HG02885 (cell line): ENCODE measurements around the gene STC2.

Experiments used
- ATAC-seq: cut with Tn5 transposase; IDR thresholded peaks from one replicate; pipeline ENCODE4 v1.9.1; 2021; ENCODE audit warnings: mild to moderate bottlenecking; ENCODE audit not compliant: unreplicated experiment, poor library complexity

STC2 gene

DNA sequence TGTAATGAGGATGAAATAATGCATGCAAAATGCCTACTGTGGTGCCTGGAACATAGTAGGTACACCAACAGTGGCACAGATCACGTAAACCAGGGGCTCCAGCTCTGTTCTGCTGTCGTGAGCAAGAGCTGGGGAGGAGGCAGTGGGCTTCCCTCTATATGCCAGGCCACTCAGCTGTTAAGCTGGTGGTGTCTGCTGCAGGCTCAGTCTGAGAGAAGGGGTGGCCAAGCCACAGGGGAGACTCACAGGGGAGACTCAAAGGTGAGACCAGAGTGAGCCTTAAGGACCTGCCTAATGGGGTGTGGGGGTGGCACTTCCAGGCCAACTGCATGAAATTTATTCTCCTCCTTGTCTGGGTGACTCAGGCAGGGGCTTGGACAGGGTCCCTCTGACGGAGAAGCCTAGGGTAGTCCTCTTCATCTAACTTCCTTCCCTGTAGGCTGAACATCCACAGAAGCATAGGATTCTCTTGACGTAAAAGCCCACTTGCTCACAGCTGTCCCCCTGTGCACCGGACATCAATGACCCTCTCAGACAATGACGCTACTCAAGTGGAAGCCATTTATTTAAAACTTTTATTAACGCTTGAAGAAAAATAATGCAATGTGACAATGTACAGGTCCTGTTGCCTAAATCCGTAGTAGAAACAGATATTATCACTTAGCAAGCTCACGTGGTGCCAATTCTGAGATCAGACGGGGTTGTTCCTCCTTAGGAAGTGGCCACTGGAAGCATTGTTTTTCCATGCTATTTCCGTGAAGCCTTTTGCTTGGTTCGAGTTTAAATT is 13.9 kb downstream of the STC2 start:
- ATAC-seq = no peak

DNA sequence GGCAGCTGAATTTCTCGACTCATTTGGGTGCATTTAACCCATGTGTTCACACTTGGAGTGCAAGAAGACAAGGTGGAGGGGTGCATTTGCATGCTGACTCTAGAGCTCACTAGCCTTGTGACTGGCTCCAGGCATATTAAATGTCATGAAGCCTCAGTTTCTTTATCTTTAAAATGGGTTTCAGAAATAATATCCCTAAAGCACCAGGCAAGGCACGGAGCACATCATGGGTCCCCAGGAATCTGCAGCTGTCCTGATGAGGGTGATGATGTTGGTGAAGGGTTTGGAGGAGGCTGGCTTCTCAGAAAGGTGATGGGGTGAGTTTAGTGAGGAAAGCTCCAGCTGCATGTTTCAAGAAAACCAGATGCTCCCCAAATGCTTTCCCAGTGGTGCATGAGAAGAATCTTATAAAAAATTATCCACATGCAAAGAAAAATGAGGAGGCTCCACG is 14.8 kb downstream of the STC2 start:
- no peak for ATAC-seq

DNA sequence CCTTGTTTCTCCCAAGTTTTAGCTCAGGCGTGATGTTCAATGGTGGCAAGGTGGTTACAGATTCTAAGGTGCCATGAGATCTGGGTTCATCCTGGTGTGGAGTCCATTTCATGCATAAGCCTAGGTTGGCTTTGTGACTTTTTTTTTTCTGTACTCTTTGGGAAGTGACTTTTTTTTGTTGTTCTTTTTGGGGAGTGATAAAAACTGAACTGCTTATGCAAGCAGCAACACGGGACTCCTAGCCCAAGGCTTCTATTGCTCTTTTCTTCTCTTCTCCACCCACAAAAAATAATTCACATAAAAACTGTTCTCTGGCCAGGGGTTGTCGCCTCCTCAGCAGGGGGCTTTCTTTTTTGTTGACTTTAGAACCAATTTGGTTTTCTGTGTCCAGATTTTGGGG is 15.4 kb downstream of the STC2 start:
- ATAC-seq = no peak

DNA sequence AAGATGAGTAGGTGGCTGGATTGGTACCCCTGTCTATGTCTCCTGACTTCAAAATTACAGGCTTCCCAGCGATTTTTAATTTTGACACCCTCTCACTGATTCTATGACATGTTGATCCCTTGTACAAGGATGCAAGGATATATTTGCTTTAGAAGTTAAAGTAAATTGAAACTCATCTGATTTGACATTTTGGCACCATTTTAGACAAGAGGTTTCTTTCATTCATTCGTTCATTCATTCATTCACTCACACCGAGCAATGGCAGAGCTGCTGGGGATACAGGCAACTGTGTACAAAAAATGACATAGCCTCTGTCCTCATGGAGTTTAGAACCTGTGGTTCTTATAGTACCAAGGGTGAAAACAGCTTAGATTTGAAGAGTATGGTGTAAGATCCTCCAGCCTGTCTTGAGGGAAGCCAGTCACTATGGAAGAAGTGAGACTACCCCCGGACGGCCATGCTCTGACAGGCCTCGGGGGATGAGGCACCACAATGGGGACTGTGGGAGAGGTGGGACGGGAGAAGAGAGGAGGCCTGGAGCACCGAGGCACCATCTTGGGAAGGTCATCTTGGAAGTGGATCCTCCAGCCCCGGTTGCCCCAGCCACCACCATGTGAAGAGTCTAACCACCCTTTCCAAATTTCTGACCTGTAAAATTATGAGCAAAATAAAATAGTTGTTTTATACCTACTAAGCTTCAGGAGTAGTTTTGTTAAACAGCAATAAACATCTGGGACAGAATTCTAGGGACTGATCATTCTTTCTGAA is 16.2 kb downstream of the STC2 start:
- ATAC-seq = no peak

DNA sequence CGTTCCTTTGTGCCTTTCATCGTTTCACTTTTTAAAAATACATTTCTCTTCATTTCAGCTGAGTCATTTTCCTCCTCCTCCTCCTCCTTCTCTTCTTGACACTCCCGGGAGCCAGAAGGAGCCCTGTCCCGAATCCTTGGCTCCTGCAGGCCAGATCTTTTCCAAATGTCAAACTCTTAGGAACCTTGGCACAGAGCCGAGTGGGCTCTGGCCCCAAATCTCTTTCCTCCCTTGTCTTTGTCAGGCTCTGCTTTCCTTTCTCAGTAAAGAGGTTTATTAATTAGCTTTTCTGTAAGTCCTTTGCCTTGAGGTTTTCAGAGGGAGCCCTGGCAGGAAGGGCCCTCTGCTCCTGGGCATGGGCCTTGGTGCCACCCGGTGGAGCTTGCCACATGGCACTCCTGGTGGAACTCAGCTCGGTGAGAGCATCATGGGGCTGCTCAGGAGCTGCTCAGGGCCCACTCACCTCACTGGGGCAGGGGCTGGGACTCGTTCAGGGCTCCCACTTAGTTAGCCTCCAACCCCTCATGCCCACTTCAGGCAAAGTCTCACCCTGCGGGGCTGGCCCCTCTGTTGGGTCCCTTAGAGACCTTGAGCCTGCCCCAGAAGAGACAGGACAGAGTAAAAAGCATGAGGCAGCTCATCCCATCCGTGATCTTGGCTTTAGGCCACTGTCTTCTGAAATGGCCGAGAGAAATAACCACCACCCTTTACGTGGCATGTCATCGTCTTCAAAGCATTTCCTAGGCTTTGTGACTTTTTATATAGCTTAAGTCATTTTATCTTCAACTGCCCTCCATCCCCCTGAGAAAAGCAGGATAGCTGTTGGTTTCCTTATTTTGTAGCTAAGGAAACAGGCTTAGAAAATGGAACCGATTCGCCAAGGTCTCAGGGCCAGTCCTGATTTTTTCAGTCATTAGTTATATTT is 17.1 kb downstream of the STC2 start:
- ATAC-seq = no peak

DNA sequence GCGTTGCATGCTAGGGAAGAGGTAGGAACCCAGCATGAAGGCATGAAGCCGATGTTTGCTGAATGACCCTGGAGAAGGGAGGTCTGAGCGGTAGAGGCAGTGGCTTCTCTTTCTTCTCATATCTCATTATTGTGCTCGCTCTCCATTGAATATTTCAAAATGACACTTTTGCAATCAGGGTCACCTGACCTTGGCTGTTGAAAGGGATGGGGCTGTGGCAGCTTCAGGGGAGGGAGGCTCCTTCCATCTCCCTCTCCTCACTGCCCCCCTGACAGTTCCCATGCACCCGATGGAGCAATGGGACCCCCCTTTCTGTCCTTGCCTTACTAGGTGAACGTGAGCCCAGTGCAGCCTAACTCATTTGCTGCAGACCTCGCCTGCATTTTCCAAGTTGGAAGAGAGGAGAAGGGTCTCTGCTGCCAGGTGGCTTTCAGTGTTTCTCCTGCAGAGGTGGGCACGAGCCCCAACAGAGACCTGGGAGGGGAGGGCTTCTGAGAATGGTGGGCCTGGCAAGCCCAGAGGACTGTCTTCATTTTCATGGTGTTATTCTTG is 17.9 kb downstream of the STC2 start:
- no peak for ATAC-seq

DNA sequence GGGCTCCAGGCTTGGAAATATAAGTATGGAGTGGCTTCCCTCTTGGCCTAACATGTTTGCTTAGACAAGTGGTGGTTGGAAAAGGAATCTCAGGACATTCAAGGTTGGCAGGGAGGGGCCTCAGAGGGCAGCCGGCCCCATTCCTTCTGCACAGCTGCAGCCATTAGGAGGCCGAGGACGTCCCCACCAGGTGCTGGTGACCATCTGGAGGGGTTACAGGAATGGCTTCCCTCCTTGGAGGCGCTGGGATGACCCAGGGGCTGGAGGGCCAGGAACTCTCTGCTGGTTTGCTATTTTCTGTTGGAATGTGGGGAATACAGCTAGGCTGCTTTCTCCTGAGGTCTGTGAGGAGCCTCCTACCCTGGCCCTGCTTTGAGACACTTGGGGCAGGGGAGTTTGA is 18.5 kb downstream of the STC2 start:
- ATAC-seq = no peak

DNA sequence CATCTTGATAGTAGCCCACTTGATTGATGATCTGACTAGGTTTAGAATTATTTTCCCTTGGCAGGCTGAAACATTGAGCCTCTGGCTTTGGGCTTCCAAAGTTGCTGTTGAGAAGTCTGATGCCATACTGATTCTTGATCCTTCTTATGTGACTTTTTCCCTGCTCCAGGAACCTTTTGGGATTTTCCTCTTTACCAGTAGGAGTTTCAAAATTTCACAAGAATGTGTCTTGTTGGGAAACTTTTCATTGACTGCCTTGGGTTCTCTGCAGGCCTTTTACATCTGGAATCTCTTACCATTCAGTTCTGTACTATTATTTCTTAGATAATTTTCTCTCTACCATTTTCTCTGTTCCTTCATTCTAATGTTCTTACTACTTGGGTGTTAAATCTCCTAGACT is 20.0 kb downstream of the STC2 start:
- ATAC-seq = no peak

DNA sequence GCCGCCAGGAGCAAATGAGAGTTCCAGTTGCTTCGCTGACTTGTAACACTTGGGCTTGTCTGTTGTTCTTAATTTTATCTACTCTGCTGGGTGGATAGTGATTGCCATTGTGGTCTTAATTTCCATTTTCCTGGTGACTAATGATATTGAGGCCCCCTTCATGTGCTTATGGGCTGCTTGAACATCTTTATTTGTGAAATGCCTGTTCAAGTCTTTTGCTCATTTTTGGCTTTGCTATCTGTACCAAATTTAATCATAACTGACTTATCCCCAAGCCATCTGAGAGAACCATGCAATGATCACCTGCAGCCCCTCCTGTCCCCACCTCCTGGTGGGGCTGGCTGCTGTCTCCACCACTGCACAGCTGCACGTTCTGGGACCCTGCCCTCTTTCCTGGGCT is 20.5 kb downstream of the STC2 start:
- ATAC-seq = no peak

DNA sequence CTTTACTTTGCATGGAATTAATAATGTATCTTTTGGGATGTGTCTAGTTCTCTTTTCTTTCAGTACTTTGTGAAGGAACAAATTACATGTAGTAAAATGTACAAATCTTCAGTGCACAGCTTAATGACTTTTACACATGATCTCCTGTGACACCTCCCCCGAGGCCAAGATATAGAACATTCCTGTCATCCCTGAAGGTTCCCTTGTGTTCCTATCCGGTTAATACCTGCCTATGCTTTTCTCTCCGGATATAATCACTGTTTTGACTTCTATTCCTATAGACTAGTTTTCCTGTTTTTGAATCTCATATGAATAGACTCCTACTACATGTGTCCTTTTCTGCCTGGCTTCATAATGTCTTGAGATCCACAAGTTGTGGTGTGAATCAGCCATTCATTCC is 21.5 kb downstream of the STC2 start:
- ATAC-seq = no peak

DNA sequence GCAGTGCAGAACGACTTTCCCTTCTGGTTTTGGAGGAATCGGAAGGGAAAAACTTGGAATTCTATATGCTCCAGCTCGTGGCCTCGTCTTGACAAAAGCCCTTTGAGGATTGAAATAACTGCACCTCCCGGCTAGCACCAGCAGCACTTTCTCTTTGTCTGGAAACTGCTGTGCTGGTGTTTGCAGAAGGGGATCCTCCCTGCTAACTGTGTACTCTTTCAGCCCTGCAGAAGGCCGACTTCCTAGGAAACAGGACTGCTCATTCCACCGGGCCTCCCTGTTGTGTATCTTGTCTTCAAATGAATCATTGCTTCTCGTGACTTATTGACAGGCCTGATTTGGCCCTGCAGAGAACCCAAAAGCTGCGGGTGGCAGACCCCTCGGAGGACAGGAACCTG is 23.6 kb downstream of the STC2 start:
- no peak for ATAC-seq

DNA sequence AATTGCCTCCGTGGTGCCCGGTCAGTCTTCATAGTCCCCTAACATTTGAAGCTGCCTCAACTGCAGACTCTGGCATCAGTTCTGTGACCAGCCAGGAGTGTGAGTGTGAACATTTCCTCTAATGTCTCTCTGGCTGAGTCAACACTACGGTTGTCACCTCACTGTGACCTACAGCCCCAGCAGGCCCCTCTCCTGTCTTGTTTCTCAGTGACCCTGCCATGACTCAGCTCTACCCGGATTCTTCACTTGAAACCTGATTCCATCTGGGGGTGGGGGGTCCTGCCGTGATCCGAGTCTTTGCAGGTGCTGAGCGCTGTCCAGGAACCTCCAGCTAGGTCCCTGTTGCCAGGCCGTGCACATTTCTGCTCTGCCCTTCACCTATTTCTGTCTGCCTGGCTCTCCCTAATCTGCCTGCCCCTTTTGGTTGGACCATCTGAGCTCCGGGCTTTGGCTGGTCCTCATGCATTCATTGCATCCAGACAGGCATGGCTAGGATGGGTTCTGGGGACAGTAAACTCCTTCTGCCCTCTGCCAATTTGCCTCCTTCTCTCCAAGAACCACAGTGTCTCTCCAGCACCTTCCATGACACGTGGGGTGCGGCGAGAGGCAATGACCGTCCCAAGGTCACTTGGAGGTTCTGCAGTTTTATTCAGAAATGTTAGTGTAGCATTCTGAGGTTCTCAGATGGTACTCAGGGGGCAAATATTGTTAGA is 24.2 kb downstream of the STC2 start:
- no peak for ATAC-seq

DNA sequence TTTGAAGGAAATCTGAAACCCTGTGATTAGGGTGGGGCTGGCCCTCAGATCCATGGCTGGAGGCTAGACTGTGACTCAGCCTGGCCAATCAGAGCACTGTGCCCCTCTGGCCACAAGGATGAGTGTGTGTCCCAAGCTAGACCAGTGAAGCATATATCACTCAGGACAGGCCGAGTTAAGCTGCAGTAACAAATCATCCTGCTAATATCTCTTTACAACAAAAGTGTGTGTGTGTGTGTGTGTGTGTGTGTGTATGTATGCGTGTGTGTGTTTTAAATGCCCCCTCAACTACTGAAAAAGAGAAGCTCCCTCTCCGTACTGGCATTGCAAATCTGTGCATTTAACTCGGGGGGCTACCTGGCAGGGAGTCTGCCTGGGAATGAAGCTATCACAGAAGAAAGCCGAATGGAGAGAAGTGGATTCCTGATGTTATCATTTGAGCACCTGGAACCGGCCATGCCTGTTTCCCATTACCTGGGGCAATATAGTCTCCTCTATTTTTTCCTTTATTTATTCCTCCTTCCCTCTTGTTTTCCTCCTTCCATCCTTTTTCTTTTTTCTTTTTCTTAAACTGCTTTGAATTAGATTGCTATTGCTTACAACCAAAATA is 25.6 kb downstream of the STC2 start:
- ATAC-seq = no peak

DNA sequence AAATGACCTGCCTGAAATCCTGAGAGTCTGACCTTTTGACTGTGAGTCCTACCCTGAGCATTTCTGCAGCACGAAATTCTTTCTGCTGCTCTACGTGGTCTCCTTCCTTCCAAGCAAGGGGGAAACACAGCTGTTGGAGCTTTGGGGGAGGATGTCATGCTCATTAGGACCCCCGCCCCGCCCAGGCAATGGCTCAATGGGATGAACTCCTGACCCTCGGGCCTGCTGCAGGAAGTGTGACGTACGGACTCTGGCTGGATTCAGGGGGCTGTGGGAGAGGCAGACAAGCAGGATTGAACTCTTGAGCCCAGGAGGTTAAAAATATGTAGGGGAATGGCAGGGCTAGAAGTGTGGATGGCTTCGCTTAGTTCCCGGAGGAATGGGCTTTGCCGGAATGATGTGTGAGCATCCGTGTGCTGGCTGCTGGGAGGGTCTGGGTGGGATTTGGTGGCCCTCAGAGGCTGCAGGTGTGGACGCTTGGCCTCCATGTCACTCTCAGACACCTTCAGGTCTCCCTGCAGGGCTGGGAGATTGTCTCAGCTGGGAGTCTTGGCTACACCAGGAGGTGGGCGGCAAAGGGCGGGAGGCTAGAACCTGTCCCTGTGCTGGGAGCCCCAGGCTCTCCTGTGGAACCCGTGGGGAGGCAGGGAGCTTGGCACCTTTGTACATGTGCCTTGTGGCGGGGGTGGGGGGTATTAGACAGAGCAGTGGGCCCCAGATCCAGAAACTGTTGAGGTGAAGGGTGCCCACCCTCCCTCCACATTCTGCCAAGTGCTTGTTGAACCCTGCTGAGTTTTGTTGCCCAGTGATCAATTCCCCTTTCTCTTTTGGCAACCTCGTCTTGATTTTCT is 26.3 kb downstream of the STC2 start:
- ATAC-seq = no peak

DNA sequence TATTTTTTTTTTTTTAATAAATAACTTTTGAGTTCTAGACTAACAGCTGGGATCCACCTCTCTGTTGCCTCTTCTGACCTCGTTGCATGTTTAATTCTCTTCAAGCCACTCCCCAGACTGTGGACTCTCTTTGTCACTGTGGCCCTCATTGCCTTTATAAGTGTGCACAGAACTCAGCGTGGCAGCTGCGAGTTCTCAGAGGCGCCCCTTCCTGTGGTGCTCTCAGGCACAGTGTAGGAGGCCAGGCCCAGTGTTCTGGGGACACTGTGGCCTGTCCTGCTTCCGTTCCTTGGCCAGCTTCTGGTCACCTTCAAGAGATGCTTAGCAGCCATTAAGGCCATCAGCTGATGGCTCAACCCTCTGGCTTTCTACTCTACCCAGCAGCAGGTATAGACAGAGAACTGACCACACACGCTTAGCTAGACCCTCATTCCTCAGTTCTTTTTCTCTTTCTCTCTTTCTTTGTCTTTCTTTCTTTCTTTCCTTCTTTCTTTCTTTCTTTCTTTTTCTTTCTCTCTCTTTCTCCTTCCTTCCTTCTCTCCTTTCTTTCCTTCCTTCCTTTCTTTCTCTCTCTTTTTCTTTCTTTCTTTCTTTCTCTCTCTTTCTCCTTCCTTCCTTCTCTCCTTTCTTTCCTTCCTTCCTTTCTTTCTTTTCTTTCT is 27.7 kb downstream of the STC2 start:
- ATAC-seq = no peak

DNA sequence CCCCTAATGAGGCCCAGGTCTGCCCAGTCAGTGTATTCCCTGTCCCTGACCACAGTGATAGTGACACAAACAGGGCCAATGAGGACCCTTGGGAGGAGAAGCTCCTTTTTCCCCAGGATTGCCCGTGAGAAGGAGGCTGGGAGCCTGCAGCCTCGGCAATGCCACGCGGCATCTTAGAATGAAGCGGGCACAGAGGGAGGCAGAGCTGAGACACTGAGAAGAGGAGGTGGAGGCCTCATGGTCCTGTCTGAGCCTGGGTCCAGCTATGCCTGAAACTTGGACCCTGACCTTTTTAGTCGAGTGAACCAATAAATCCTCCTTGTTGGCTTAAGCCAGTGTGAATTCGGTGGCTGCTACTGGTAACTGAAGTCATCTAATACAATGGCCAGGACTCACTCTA is 28.4 kb downstream of the STC2 start:
- ATAC-seq = no peak

DNA sequence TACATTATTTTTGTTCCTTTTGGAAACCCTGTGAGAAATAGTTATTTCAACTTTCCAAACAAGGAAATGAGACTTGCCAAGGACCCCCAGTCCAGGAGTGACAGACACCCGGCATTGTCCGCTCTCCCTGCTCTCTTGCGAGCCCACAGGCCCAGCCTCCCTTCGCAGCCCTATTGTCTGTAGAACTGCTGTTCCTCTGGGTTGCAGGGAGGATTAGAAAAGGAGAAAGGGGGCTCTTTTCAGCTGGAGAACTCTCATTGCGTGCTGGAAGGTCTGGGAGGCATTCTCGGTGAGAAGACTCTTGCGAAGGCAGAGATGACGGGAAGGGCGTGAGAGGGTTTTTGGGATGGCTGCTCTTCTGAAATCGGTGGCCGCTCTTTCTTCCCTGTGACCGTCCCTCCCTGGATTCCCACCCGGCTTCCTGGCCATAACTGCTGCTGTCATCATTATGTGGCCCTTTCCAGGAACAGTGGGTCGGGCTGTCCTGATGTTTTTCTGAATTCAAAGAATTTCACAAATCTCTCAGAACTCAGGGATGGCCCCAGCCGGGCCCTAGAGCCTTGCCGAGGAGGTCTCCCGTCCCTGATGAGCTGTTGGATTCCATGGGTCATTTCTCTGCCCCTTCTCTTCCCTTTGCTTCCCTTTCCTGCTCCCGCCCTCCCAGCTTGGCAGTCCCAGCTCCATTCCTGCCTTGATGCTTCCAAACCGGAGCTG is 29.8 kb downstream of the STC2 start:
- no peak for ATAC-seq
